Testis (tissue), 2 donors: Measurements from ENCODE around the gene SIK2.

Experiments
- CTCF ChIP-seq, 3 experiments: fragments of 450-650 bp in 2 of 3; fragments of 200-600 bp in 1 of 3; sonication (generic) in 1 of 3; IDR thresholded peaks; one replicate each; pipeline ENCODE4 v1.5.1; 2016 to 2019; ENCODE audit warnings: antibody characterized with exemption in 3 of 3, mild to moderate bottlenecking in 2 of 3, moderate library complexity in 1 of 3
- POLR2A ChIP-seq: fragments of 450-650 bp; IDR thresholded peaks from one replicate; pipeline ENCODE4 v1.6.1; 2017; ENCODE audit warnings: antibody characterized with exemption, mild to moderate bottlenecking, moderate library complexity

- no peak for TF ChIP-seq CTCF (IDR thresholded peaks at IDR 0.05)
- TF ChIP-seq POLR2A = no peak
Measured at GRCh38 chr11:111637885-111638284, 35.6 kb downstream of the SIK2 start.
